ENCODE measurements around the gene EFNA1. TPM values are rescaled to one million over a fixed set of nuclear protein-coding genes. Genes with fewer than 3 reads are reported as not detected.

The EFNA1 gene
- total RNA-seq, 1 donor from 2014 or later: 1.7 TPM

DNA sequence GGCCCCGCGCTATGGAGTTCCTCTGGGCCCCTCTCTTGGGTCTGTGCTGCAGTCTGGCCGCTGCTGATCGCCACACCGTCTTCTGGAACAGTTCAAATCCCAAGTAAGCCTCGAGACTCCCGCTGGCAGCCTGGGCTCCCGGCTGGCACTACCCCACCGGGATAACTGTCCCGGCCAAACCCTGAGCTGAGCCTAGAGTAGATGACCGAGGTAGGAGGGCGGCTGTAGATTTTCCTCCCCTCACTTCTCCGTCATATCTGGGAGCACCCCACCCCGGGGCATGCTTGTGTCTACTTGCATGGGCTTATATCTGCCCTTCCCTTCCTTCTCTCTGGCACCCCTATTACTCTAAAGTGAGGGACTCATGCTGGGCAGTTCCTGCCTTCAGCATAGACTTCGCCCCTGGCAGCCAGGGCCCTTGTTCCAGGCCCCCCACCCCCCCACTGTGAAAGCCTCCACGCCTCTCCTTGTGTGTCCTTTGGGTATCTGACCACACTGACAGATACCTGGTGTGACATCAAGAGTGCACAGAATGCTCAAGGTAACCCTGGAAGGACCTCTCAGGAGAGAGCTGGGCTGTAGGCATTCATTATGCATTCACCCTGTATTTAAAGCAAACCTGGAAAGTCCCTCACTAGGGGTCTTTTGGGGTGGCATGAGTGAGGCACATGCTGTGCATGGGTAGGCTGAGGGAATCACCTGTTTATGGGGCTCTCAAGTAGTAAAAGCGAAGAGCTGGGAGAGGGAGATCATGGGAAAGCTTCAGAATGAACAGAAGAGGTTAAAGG, 485 bp downstream of the EFNA1 start:
- Mint-ChIP-seq H3K4me1 (ENCODE audit: low read depth, unreplicated experiment) (peaks cover 23% of the 10 kb centered on the region), H3K27ac (ENCODE audit: unreplicated experiment) (peak overlapping the region; percentile 22)

DNA sequence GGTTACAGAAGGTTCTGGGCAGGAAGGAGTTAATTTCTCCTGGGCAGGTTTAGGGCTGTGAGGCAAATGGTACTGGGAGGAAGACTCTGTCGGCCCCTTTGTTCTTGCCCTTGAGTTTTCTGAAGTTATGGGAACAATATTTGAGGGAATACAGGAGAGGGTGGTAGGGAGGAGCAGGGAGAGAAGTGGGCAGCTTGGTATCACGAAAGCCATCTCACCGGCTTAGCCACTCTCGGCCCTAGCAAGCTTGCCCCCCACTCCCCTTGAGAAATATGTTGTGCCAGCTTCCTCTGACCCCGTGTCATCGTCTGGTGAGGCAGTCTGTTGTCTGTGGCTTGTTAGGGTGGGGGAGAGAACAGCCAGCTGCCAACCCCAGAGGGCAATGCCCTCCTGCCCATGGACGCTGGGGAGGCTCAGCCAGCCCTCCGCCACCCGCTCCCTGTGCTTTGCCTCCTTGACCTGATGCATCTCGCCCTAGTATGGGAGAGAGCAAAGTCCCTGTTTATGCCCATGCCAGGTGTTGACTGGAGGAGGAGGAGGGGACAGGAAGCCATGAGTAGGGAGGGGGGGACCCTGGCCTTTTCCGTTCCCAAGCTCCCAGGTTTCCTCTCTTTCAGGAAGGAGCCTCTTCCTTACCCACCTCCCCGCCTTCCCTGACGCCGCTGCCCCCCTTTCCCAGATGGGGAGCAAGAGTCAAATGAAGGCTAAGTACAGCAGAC, 1.2 kb downstream of the EFNA1 start:
- no peak for DNase-seq
- peaks cover 26% of the 10 kb centered on the region for H3K27me3 Mint-ChIP-seq (ENCODE audit: unreplicated experiment)
- H3K4me1 Mint-ChIP-seq (ENCODE audit: low read depth, unreplicated experiment): peaks cover 23% of the 10 kb centered on the region
- TF ChIP-seq, protein P1, sequence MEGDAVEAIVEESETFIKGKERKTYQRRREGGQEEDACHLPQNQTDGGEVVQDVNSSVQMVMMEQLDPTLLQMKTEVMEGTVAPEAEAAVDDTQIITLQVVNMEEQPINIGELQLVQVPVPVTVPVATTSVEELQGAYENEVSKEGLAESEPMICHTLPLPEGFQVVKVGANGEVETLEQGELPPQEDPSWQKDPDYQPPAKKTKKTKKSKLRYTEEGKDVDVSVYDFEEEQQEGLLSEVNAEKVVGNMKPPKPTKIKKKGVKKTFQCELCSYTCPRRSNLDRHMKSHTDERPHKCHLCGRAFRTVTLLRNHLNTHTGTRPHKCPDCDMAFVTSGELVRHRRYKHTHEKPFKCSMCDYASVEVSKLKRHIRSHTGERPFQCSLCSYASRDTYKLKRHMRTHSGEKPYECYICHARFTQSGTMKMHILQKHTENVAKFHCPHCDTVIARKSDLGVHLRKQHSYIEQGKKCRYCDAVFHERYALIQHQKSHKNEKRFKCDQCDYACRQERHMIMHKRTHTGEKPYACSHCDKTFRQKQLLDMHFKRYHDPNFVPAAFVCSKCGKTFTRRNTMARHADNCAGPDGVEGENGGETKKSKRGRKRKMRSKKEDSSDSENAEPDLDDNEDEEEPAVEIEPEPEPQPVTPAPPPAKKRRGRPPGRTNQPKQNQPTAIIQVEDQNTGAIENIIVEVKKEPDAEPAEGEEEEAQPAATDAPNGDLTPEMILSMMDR (IDR thresholded peaks at IDR 0.05; ENCODE audit: partially characterized antibody, unreplicated experiment): no peak
- peak overlapping the region; percentile 78 for H3K4me3 Mint-ChIP-seq (ENCODE audit: unreplicated experiment)
- H3K9me3 Mint-ChIP-seq (ENCODE audit: unreplicated experiment): peaks cover 10% of the 10 kb centered on the region
- H3K36me3 Mint-ChIP-seq (ENCODE audit: unreplicated experiment): no peaks in the 10 kb centered on the region
- no peak overlapping the region for H3K27ac Mint-ChIP-seq (ENCODE audit: unreplicated experiment)

More for the DNA sequence above, 485 bp downstream of the EFNA1 start:
- peak overlapping the region; percentile 78 for H3K4me3 Mint-ChIP-seq (ENCODE audit: unreplicated experiment)
- H3K9me3 Mint-ChIP-seq (ENCODE audit: unreplicated experiment): peaks cover 9% of the 10 kb centered on the region
- DNase-seq: no peak
- TF ChIP-seq, protein P1 (IDR thresholded peaks at IDR 0.05; ENCODE audit: partially characterized antibody, unreplicated experiment): no peak
- peaks cover 26% of the 10 kb centered on the region for H3K27me3 Mint-ChIP-seq (ENCODE audit: unreplicated experiment)
- no peaks in the 10 kb centered on the region for H3K36me3 Mint-ChIP-seq (ENCODE audit: unreplicated experiment)

DNA sequence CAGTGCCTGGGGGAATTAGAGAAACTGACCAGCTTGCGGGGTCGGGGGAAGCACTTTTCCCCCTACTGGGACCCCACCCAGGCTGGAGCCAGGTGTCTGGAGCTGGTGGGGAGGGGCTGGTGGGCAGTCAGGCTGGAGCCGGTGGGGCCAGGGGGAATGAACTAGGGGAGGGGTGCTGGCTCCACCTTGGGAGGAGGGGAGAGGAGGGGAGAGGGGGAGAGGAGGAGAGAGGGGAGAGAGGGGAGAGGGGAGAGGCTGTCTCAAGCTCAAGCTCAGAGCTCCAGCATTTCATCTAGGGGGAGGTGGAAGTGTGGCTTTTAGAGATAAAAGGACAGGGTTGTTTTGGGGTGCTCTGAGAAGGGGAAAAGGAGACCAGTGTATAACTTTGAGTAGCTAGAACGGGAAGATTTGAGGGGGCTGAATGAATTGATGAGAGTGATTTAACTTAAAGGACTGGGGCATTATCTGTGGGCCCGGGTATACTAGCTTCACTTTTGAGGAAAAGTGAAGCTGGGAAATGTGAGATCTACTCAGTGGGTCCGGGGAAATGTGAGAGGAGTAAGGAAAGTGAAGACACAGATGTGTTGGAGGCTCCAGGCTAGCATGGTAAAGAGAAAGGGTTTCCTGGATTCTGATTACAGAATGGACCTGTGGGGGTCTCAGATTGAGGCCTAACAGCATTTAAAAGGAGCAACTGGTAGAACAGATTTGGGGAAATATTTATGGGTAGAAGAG, 2.8 kb downstream of the EFNA1 start:
- peak overlapping the region; percentile 62 for H3K4me3 Mint-ChIP-seq (ENCODE audit: unreplicated experiment)
- no peak for DNase-seq

DNA sequence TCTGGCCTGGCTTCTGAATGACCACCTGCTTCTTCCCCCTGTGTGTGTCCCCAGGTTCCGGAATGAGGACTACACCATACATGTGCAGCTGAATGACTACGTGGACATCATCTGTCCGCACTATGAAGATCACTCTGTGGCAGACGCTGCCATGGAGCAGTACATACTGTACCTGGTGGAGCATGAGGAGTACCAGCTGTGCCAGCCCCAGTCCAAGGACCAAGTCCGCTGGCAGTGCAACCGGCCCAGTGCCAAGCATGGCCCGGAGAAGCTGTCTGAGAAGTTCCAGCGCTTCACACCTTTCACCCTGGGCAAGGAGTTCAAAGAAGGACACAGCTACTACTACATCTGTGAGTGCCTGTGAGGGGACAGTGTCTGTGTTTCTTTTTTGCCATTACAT, 3.6 kb downstream of the EFNA1 start:
- Mint-ChIP-seq H3K4me1 (ENCODE audit: low read depth, unreplicated experiment) (peaks cover 24% of the 10 kb centered on the region), H3K27ac (ENCODE audit: unreplicated experiment) (no peak overlapping the region), H3K36me3 (ENCODE audit: unreplicated experiment) (no peaks in the 10 kb centered on the region), H3K9me3 (ENCODE audit: unreplicated experiment) (peaks cover 12% of the 10 kb centered on the region), H3K27me3 (ENCODE audit: unreplicated experiment) (peaks cover 28% of the 10 kb centered on the region), H3K4me3 (ENCODE audit: unreplicated experiment) (no peak overlapping the region)
- no peak for DNase-seq
- TF ChIP-seq, protein P1 (IDR thresholded peaks at IDR 0.05; ENCODE audit: partially characterized antibody, unreplicated experiment): no peak

More for the DNA sequence above, 2.8 kb downstream of the EFNA1 start:
- Mint-ChIP-seq H3K27me3 (ENCODE audit: unreplicated experiment) (peaks cover 29% of the 10 kb centered on the region), H3K4me1 (ENCODE audit: low read depth, unreplicated experiment) (peaks cover 24% of the 10 kb centered on the region), H3K27ac (ENCODE audit: unreplicated experiment) (peak overlapping the region; percentile 21), H3K9me3 (ENCODE audit: unreplicated experiment) (peaks cover 12% of the 10 kb centered on the region), H3K36me3 (ENCODE audit: unreplicated experiment) (no peaks in the 10 kb centered on the region)
- TF ChIP-seq, protein P1 (IDR thresholded peaks at IDR 0.05; ENCODE audit: partially characterized antibody, unreplicated experiment): no peak
